ENCODE measurements around the gene DACH1.

- TF ChIP-seq FOS (IDR thresholded peaks at IDR 0.05; ENCODE audit: borderline replicate concordance, insufficient read depth, low read length): no peak
- TF ChIP-seq, protein P1, sequence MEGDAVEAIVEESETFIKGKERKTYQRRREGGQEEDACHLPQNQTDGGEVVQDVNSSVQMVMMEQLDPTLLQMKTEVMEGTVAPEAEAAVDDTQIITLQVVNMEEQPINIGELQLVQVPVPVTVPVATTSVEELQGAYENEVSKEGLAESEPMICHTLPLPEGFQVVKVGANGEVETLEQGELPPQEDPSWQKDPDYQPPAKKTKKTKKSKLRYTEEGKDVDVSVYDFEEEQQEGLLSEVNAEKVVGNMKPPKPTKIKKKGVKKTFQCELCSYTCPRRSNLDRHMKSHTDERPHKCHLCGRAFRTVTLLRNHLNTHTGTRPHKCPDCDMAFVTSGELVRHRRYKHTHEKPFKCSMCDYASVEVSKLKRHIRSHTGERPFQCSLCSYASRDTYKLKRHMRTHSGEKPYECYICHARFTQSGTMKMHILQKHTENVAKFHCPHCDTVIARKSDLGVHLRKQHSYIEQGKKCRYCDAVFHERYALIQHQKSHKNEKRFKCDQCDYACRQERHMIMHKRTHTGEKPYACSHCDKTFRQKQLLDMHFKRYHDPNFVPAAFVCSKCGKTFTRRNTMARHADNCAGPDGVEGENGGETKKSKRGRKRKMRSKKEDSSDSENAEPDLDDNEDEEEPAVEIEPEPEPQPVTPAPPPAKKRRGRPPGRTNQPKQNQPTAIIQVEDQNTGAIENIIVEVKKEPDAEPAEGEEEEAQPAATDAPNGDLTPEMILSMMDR (IDR thresholded peaks at IDR 0.05; ENCODE audit: extremely low read depth in 1 of 2, insufficient read depth in 1 of 2, low read depth in 1 of 2, low read length in 2 of 2): no peak
- no peak for TF ChIP-seq POLR2A (IDR thresholded peaks at IDR 0.05; ENCODE audit: low read depth, low read length)
Measured at GRCh38 chr13:71503781-71504180, 363.2 kb downstream of the DACH1 start.

Data from endothelial cell of umbilical vein (primary cell).